ENCODE data around the gene MAGI3. TPM values are rescaled to one million over a fixed set of nuclear protein-coding genes. Genes with fewer than 3 reads are reported as not detected.

The MAGI3 gene
- total and polyA plus RNA-seq, 4 donors: 3.0 to 28.8 (median 7.5) TPM

DNA sequence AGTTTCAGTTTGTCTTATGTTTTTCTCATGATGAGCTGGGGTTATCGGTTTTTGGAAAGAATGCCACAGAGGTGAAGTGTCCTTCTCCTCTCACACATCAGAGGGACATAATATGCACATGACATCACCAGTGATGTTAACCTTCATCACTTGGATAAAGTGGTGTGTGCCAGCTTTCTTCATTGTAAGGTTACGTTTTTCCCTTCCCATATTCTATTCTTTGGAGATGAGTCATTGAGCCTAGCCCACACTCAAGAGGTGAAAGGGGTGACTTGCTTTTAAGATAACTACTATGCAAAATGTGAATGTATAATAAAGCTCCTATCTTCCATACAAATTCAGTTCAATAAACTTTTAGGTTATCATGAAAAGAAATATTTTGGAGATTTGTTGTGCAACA is 36.7 kb upstream of the MAGI3 start:
- Histone ChIP-seq H3K27me3 (ENCODE audit: control insufficient read depth in 4 of 4, insufficient read depth in 4 of 4, low read length in 3 of 4) (no peaks in the 10 kb centered on the region), H3K9ac (ENCODE audit: low read depth in 1 of 2, low read length in 2 of 2) (no peak overlapping the region), H3K36me3 (ENCODE audit: control insufficient read depth in 4 of 4, insufficient read depth in 3 of 4, low read depth in 1 of 4, low read length in 3 of 4) (no peaks in the 10 kb centered on the region), H3K4me1 (ENCODE audit: control insufficient read depth in 4 of 4, insufficient read depth in 4 of 4, low read length in 3 of 4) (no peaks in the 10 kb centered on the region), H3K4me3 (ENCODE audit: low read depth in 1 of 3, low read length in 3 of 3) (no peak overlapping the region), H3K9me3 (ENCODE audit: control insufficient read depth in 4 of 4, low read length in 3 of 4) (no peaks in the 10 kb centered on the region), H3K27ac (ENCODE audit: low read depth in 1 of 2, low read length in 2 of 2) (no peak overlapping the region)
- no peak for TF ChIP-seq RAD21 (IDR thresholded peaks at IDR 0.05)
- no peak for TF ChIP-seq EGR1 (IDR thresholded peaks at IDR 0.05; ENCODE audit: low read depth in 2 of 2)
- TF ChIP-seq FOXA1 (IDR thresholded peaks at IDR 0.05): no peak
- no peak for TF ChIP-seq JUND (IDR thresholded peaks at IDR 0.05)
- no peak for TF ChIP-seq RXRA (IDR thresholded peaks at IDR 0.05)
- TF ChIP-seq, protein P1, sequence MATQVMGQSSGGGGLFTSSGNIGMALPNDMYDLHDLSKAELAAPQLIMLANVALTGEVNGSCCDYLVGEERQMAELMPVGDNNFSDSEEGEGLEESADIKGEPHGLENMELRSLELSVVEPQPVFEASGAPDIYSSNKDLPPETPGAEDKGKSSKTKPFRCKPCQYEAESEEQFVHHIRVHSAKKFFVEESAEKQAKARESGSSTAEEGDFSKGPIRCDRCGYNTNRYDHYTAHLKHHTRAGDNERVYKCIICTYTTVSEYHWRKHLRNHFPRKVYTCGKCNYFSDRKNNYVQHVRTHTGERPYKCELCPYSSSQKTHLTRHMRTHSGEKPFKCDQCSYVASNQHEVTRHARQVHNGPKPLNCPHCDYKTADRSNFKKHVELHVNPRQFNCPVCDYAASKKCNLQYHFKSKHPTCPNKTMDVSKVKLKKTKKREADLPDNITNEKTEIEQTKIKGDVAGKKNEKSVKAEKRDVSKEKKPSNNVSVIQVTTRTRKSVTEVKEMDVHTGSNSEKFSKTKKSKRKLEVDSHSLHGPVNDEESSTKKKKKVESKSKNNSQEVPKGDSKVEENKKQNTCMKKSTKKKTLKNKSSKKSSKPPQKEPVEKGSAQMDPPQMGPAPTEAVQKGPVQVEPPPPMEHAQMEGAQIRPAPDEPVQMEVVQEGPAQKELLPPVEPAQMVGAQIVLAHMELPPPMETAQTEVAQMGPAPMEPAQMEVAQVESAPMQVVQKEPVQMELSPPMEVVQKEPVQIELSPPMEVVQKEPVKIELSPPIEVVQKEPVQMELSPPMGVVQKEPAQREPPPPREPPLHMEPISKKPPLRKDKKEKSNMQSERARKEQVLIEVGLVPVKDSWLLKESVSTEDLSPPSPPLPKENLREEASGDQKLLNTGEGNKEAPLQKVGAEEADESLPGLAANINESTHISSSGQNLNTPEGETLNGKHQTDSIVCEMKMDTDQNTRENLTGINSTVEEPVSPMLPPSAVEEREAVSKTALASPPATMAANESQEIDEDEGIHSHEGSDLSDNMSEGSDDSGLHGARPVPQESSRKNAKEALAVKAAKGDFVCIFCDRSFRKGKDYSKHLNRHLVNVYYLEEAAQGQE (IDR thresholded peaks at IDR 0.05): no peak
- no peak for TF ChIP-seq HNF4G (IDR thresholded peaks at IDR 0.05)
- TF ChIP-seq TAF1 (conservative IDR thresholded peaks at IDR 0.05): no peak
- TF ChIP-seq SP1 (IDR thresholded peaks at IDR 0.05): no peak
- TF ChIP-seq FOXA2 (IDR thresholded peaks at IDR 0.05): no peak
- TF ChIP-seq, protein P2, sequence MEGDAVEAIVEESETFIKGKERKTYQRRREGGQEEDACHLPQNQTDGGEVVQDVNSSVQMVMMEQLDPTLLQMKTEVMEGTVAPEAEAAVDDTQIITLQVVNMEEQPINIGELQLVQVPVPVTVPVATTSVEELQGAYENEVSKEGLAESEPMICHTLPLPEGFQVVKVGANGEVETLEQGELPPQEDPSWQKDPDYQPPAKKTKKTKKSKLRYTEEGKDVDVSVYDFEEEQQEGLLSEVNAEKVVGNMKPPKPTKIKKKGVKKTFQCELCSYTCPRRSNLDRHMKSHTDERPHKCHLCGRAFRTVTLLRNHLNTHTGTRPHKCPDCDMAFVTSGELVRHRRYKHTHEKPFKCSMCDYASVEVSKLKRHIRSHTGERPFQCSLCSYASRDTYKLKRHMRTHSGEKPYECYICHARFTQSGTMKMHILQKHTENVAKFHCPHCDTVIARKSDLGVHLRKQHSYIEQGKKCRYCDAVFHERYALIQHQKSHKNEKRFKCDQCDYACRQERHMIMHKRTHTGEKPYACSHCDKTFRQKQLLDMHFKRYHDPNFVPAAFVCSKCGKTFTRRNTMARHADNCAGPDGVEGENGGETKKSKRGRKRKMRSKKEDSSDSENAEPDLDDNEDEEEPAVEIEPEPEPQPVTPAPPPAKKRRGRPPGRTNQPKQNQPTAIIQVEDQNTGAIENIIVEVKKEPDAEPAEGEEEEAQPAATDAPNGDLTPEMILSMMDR (IDR thresholded peaks at IDR 0.05; ENCODE audit: low read depth, low read length, missing input control): no peak
- TF ChIP-seq, protein P3, sequence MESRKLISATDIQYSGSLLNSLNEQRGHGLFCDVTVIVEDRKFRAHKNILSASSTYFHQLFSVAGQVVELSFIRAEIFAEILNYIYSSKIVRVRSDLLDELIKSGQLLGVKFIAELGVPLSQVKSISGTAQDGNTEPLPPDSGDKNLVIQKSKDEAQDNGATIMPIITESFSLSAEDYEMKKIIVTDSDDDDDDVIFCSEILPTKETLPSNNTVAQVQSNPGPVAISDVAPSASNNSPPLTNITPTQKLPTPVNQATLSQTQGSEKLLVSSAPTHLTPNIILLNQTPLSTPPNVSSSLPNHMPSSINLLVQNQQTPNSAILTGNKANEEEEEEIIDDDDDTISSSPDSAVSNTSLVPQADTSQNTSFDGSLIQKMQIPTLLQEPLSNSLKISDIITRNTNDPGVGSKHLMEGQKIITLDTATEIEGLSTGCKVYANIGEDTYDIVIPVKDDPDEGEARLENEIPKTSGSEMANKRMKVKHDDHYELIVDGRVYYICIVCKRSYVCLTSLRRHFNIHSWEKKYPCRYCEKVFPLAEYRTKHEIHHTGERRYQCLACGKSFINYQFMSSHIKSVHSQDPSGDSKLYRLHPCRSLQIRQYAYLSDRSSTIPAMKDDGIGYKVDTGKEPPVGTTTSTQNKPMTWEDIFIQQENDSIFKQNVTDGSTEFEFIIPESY (IDR thresholded peaks at IDR 0.05): no peak
- TF ChIP-seq, protein P4, sequence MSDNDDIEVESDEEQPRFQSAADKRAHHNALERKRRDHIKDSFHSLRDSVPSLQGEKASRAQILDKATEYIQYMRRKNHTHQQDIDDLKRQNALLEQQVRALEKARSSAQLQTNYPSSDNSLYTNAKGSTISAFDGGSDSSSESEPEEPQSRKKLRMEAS (IDR thresholded peaks at IDR 0.05): no peak
- TF ChIP-seq HNF4A (conservative IDR thresholded peaks at IDR 0.05): no peak
- 70% methylated on average over 2 of the region's 2 CpGs for WGBS
- no peak for DNase-seq (ENCODE audit: low spot score)

DNA sequence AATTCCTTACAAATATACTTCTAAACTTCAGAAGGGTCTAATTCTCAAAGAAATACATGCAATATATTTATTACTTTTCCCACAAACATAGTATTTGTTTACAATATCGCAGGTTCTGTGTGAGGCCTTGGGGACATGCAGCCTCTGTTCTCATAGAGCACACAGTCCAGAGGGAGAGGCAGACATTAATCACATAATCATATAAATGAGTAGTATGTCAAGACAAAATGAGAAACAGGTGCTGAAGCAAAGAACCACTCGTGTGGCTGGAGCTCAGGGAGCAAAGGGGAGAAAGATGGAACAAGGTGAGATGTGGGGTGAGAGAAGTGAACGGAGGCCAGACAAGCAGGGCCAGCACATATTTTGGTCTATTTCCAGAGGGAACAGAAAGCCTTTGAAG is 26.4 kb upstream of the MAGI3 start:
- WGBS: 85% methylated on average over 3 of the region's 3 CpGs
- TF ChIP-seq RAD21 (IDR thresholded peaks at IDR 0.05) (no peak), NR2F2 (IDR thresholded peaks at IDR 0.05) (no peak), RXRA (IDR thresholded peaks at IDR 0.05) (no peak), GABPA (IDR thresholded peaks at IDR 0.05 in 1 of 2, conservative IDR thresholded peaks at IDR 0.05 in 1 of 2) (no peak), SP1 (IDR thresholded peaks at IDR 0.05) (no peak), HNF4A (conservative IDR thresholded peaks at IDR 0.05) (no peak), HNF4G (IDR thresholded peaks at IDR 0.05) (no peak)
- TF ChIP-seq, protein P4 (IDR thresholded peaks at IDR 0.05): no peak
- TF ChIP-seq, protein P1 (IDR thresholded peaks at IDR 0.05): no peak
- TF ChIP-seq, protein P2 (IDR thresholded peaks at IDR 0.05; ENCODE audit: low read depth, low read length, missing input control): no peak
- no peaks in the 10 kb centered on the region for H3K4me1 ChIP-seq (ENCODE audit: control insufficient read depth in 4 of 4, insufficient read depth in 4 of 4, low read length in 3 of 4)

More for the DNA sequence above, 26.4 kb upstream of the MAGI3 start:
- Histone ChIP-seq H3K27ac (ENCODE audit: low read depth in 1 of 2, low read length in 2 of 2) (no peak overlapping the region), H3K36me3 (ENCODE audit: control insufficient read depth in 4 of 4, insufficient read depth in 3 of 4, low read depth in 1 of 4, low read length in 3 of 4) (no peaks in the 10 kb centered on the region), H3K9me3 (ENCODE audit: control insufficient read depth in 4 of 4, low read length in 3 of 4) (no peaks in the 10 kb centered on the region), H3K27me3 (ENCODE audit: control insufficient read depth in 4 of 4, insufficient read depth in 4 of 4, low read length in 3 of 4) (no peaks in the 10 kb centered on the region), H3K4me3 (ENCODE audit: low read depth in 1 of 3, low read length in 3 of 3) (no peak overlapping the region), H3K9ac (ENCODE audit: low read depth in 1 of 2, low read length in 2 of 2) (no peak overlapping the region)
- no peak for DNase-seq (ENCODE audit: low spot score)

All from liver (tissue), 9 donors.